IMR-90 (cell line): ENCODE measurements around the gene CDK14. TPM values are rescaled to one million over a fixed set of nuclear protein-coding genes. Genes with fewer than 3 reads are reported as not detected.

Source experiments
- ATAC-seq: fragments of 200-7000 bp; cut with Tn5 transposase; 2 replicates; pipeline ENCODE4 v1.9.1; 2020; ENCODE audit warnings: low read depth, mild to moderate bottlenecking, moderate library complexity
- BruUV-seq: library from RNA; stranded (reverse); fragments of 400-500 nt; replicated peaks from 2 replicates; lab custom pipeline; 2021; lab: Mats Ljungman, UMichigan
- CTCF ChIA-PET: fragments of 300-600 bp; formaldehyde crosslinking; extraction: SDS; loops from one replicate; lab custom pipeline; 2021; ENCODE audit warnings: antibody characterized with exemption; lab: Yijun Ruan, JAX
- POLR2A ChIA-PET: fragments of 300-600 bp; sonication (Branson Sonifier 250); formaldehyde crosslinking; loops from one replicate; lab custom pipeline; 2022; ENCODE audit warnings: antibody characterized with exemption; ENCODE audit not compliant: unreplicated experiment; lab: Charles Lee
- DNase-seq: peaks from one replicate; pipeline ENCODE4 v3.0.0; 2013
- H2AFZ ChIP-seq: replicated peaks from 2 replicates; pipeline ENCODE3; 2013; ENCODE audit warnings: low read length, mild to moderate bottlenecking; ENCODE audit not compliant: poor library complexity
- H2AK5ac ChIP-seq: 2 replicates; pipeline ENCODE4 v1.6.1; 2013; ENCODE audit warnings: low read depth, low read length, inconsistent platforms
- H2AK9ac ChIP-seq: replicated peaks from 2 replicates; pipeline ENCODE3; 2013; ENCODE audit warnings: mild to moderate bottlenecking, low read depth, low read length, moderate library complexity; ENCODE audit not compliant: poor library complexity
- H2BK120ac ChIP-seq: 2 replicates; pipeline ENCODE4 v1.6.1; 2013; ENCODE audit warnings: low read depth, low read length, inconsistent platforms
- H2BK15ac ChIP-seq: 3 replicates; pipeline ENCODE4 v1.6.1; 2013; ENCODE audit warnings: low read depth, low read length, inconsistent platforms
- H2BK20ac ChIP-seq: 2 replicates; pipeline ENCODE4 v1.6.1; 2013; ENCODE audit warnings: low read depth, mild to moderate bottlenecking, inconsistent platforms, low read length, moderate library complexity
- H2BK5ac ChIP-seq: 2 replicates; pipeline ENCODE4 v1.6.1; 2013; ENCODE audit warnings: mild to moderate bottlenecking, low read depth, low read length, inconsistent platforms; ENCODE audit not compliant: poor library complexity, severe bottlenecking
- H3K14ac ChIP-seq: replicated peaks from 2 replicates; pipeline ENCODE4 v1.6.1; 2013; ENCODE audit warnings: low read depth, low read length, inconsistent platforms
- H3K18ac ChIP-seq: 2 replicates; pipeline ENCODE4 v1.6.1; 2013; ENCODE audit warnings: low read depth, low read length, control low read depth
- H3K23ac ChIP-seq: 2 replicates; pipeline ENCODE4 v1.6.1; 2013; ENCODE audit warnings: low read depth, low read length, inconsistent platforms
- H3K27ac ChIP-seq: 2 replicates; pipeline ENCODE4 v1.5.1; 2013; ENCODE audit warnings: mild to moderate bottlenecking, control low read depth, low read length; ENCODE audit not compliant: insufficient read depth
- H3K27me3 ChIP-seq: 2 replicates; pipeline ENCODE4 v1.6.1; 2013; ENCODE audit warnings: low read length; ENCODE audit not compliant: control insufficient read depth, insufficient read depth
- H3K36me3 ChIP-seq: 2 replicates; pipeline ENCODE4 v1.6.1; 2013; ENCODE audit warnings: low read length, mixed read lengths; ENCODE audit not compliant: control insufficient read depth, insufficient read depth
- H3K4ac ChIP-seq: 2 replicates; pipeline ENCODE4 v1.6.1; 2013; ENCODE audit warnings: low read depth, low read length, inconsistent platforms
- H3K4me1 ChIP-seq: 2 replicates; pipeline ENCODE4 v1.6.1; 2013; ENCODE audit warnings: low read length, mixed read lengths; ENCODE audit not compliant: control insufficient read depth, insufficient read depth
- H3K4me2 ChIP-seq: 2 replicates; pipeline ENCODE4 v1.6.1; 2013; ENCODE audit warnings: low read depth, mild to moderate bottlenecking, control low read depth, low read length, moderate library complexity
- H3K4me3 ChIP-seq: 2 replicates; pipeline ENCODE4 v1.5.1; 2013; ENCODE audit warnings: low read depth, mild to moderate bottlenecking, control low read depth, low read length, moderate library complexity; ENCODE audit not compliant: insufficient read depth
- H3K56ac ChIP-seq: 2 replicates; pipeline ENCODE4 v1.6.1; 2013; ENCODE audit warnings: low read length, inconsistent platforms; ENCODE audit not compliant: insufficient read depth; ENCODE audit errors: extremely low read depth
- H3K79me1 ChIP-seq, 2 experiments: 2 replicates each; pipeline ENCODE4 v1.6.1; 2013; ENCODE audit warnings: low read length in 2 of 2, inconsistent platforms in 1 of 2, low read depth in 1 of 2
- H3K9ac ChIP-seq: 2 replicates; pipeline ENCODE4 v1.6.1; 2013; ENCODE audit warnings: low read depth, low read length, control low read depth
- H3K9me1 ChIP-seq: 2 replicates; pipeline ENCODE4 v1.6.1; 2013; ENCODE audit warnings: low read length, inconsistent platforms; ENCODE audit not compliant: insufficient read depth
- H3K9me3 ChIP-seq: 2 replicates; pipeline ENCODE4 v1.6.1; 2013; ENCODE audit warnings: low read length; ENCODE audit not compliant: control insufficient read depth, insufficient read depth
- H4K20me1 ChIP-seq: 2 replicates; pipeline ENCODE4 v1.6.1; 2013; ENCODE audit warnings: low read length, inconsistent platforms; ENCODE audit not compliant: insufficient read depth
- H4K5ac ChIP-seq: 2 replicates; pipeline ENCODE4 v1.6.1; 2013; ENCODE audit warnings: mild to moderate bottlenecking, low read depth, low read length, control low read depth
- H4K8ac ChIP-seq, 2 experiments: 2 replicates each; pipeline ENCODE4 v1.6.1; 2013; ENCODE audit warnings: low read depth in 2 of 2, low read length in 2 of 2, control low read depth in 1 of 2, inconsistent platforms in 1 of 2
- H4K91ac ChIP-seq: 2 replicates; pipeline ENCODE4 v1.6.1; 2013; ENCODE audit warnings: low read depth, low read length, inconsistent platforms; ENCODE audit not compliant: insufficient read depth
- CHD1 ChIP-seq: IDR thresholded peaks from 2 replicates; pipeline ENCODE4 v1.6.1; 2012; ENCODE audit warnings: low read depth, low read length, improper control_type of control experiment
- CTCF ChIP-seq: conservative IDR thresholded peaks from 2 replicates; pipeline ENCODE4 v1.5.1; 2012; ENCODE audit warnings: mild to moderate bottlenecking, low read depth, low read length, improper control_type of control experiment
- FOS ChIP-seq: fragments of 150-350 bp; IDR thresholded peaks from 2 replicates; pipeline ENCODE4 v1.6.1; 2016; ENCODE audit warnings: low read depth, low read length
- MAFK ChIP-seq: IDR thresholded peaks from 2 replicates; pipeline ENCODE4 v1.6.1; 2012; ENCODE audit warnings: low read depth, low read length, improper control_type of control experiment
- MXI1 ChIP-seq: IDR thresholded peaks from 2 replicates; pipeline ENCODE4 v1.6.1; 2012; ENCODE audit warnings: low read depth, mild to moderate bottlenecking, low read length, moderate library complexity, borderline replicate concordance
- RAD21 ChIP-seq: IDR thresholded peaks from 2 replicates; pipeline ENCODE4 v1.6.1; 2012; ENCODE audit warnings: low read length, improper control_type of control experiment
- RCOR1 ChIP-seq: IDR thresholded peaks from 2 replicates; pipeline ENCODE4 v1.6.1; 2012; ENCODE audit warnings: mild to moderate bottlenecking, low read length, improper control_type of control experiment; ENCODE audit not compliant: insufficient replicate concordance
- RFX5 ChIP-seq: IDR thresholded peaks from 2 replicates; pipeline ENCODE4 v1.8.0; 2012; ENCODE audit warnings: low read depth, mild to moderate bottlenecking, low read length, moderate library complexity
- SMC3 ChIP-seq: fragments of 150-350 bp; IDR thresholded peaks from 2 replicates; pipeline ENCODE4 v1.6.1; 2016; ENCODE audit warnings: low read depth, mild to moderate bottlenecking, antibody characterized with exemption, low read length, moderate library complexity
- WGBS, 2 experiments: methylation state at CpG; one replicate each; pipeline versions ENCODE4 v1.1.5 to v1.1.7; 2013; ENCODE audit warnings: missing lambda C conversion rate in 2 of 2; ENCODE audit not compliant: insufficient read length in 1 of 2; ENCODE audit errors: extremely low coverage in 2 of 2; 5-methylcytosine and 5-hydroxymethylcytosine counted together
- dilution Hi-C: fragments of 300-500 bp; cut with HindIII; formaldehyde crosslinking; loops from one replicate; pipeline ENCODE4 v1.14.3; 2018; ENCODE audit warnings: low sequenced_read_pairs; ENCODE audit not compliant: unreplicated experiment
- in situ Hi-C: fragments of 300-500 bp; cut with MboI; formaldehyde crosslinking; loops from 3 replicates; pipeline ENCODE4 v1.14.3; 2019; ENCODE audit warnings: low sequenced_read_pairs, inconsistent platforms, mixed read lengths
- intact Hi-C: fragments of 100-400 bp; cut with micrococcal nuclease; formaldehyde crosslinking; loops from 2 replicates; pipeline ENCODE4 v1.10.0; 2022
- polyA plus RNA-seq, 3 experiments: library from polyadenylated mRNA; depleted of rRNA; stranded (reverse); fragments of >200 nt; gene quantifications; 2 replicates each; pipeline ENCODE4 v1.2.3, GENCODE V29; 2012; ENCODE audit warnings: low replicate concordance in 1 of 3
- total RNA-seq: library from RNA; depleted of rRNA; stranded (reverse); fragments of >200 nt; gene quantifications from 2 replicates; pipeline ENCODE4 v1.2.3, GENCODE V29; 2012

The CDK14 gene
- total and polyA plus RNA-seq, 2 of the 4 experiments (the other 2 are of a cell fraction), result 10.1 to 29.6 TPM

DNA sequence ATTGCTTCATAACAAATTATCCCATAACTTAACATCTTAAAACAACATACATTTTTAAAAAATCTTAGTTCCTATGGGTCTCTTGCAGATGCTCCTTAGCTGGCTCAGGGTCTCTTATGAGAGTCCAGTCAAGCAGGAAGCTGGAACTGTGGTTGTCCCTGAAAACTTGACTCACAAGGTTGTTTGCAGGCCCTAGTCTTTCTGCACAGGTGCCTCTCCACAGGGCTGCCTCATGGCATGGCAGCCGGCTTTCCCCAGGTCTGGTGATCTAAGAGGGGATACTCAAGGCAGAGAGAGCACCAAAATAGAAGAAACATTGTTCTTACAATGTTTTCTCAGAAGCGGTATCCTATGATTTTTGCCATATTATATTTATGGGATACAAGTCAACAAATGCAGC is 127.1 kb downstream of the CDK14 start:
- H2BK120ac ChIP-seq, result no peak overlapping the region
- TF ChIP-seq CTCF (no peak), MAFK (no peak), FOS (no peak), RAD21 (no peak), CHD1 (no peak), SMC3 (no peak), RCOR1 (no peak), MXI1 (no peak), RFX5 (no peak)
- dilution Hi-C loops, result no loop called here
- H2BK15ac ChIP-seq, result no peak overlapping the region
- peaks cover 5% of the 10 kb centered on the region; the same call in 1 of the 2 replicates for H3K4me1 ChIP-seq
- no peak overlapping the region for H3K23ac ChIP-seq
- no peak overlapping the region for H4K91ac ChIP-seq
- H2BK20ac ChIP-seq, result no peak overlapping the region
- no peak overlapping the region for H3K14ac ChIP-seq
- no peak overlapping the region for H3K4me3 ChIP-seq
- no peak overlapping the region for H2AK5ac ChIP-seq
- H3K56ac ChIP-seq, result no peak overlapping the region
- H3K79me1 ChIP-seq, result peaks cover 23 to 24% of the 10 kb centered on the region in 2 experiments
- ChIA-PET CTCF (no interaction called here), POLR2A (no interaction called here)
- H3K27ac ChIP-seq, result no peak overlapping the region
- no peak overlapping the region for H3K18ac ChIP-seq
- no peak overlapping the region for H3K4me2 ChIP-seq
- intact Hi-C loops, result no loop called here
- BruUV-seq, result no TSS peak
- H4K20me1 ChIP-seq, result no peaks in the 10 kb centered on the region
- no peak overlapping the region for H3K4ac ChIP-seq
- ATAC-seq (no peak), DNase-seq (no peak)
- no peak overlapping the region for H2BK5ac ChIP-seq
- no peak overlapping the region for H2AK9ac ChIP-seq
- H4K8ac ChIP-seq, result no peak overlapping the region
- no peak overlapping the region for H2AFZ ChIP-seq
- no peaks in the 10 kb centered on the region for H3K36me3 ChIP-seq
- H3K9me3 ChIP-seq, result no peaks in the 10 kb centered on the region
- H3K9ac ChIP-seq, result no peak overlapping the region
- no CpG with 5 or more reads among the region's 2 CpGs for WGBS, 2 experiments
- H4K5ac ChIP-seq, result no peak overlapping the region
- in situ Hi-C loops, result no loop called here
- H3K9me1 ChIP-seq, result peaks cover 3% of the 10 kb centered on the region; the same call in 1 of the 2 replicates
- H3K27me3 ChIP-seq, result no peaks in the 10 kb centered on the region
